ENCODE measurements around the gene MEPE. TPM values are rescaled to one million over a fixed set of nuclear protein-coding genes. Genes with fewer than 3 reads are reported as not detected.

Gene MEPE
- total RNA-seq, 1 donor from 2014 or later: not detected

- Mint-ChIP-seq H3K4me3 (no peak overlapping the region), H3K27me3 (ENCODE audit: insufficient read depth, low read depth) (no peaks in the 10 kb centered on the region), H3K36me3 (no peaks in the 10 kb centered on the region), H3K27ac (no peak overlapping the region), H3K4me1 (peaks cover 13% of the 10 kb centered on the region), H3K9me3 (peaks cover 10% of the 10 kb centered on the region)
- DNase-seq (ENCODE audit: low spot score): no peak
- Histone ChIP-seq H3K4me2 (no peak overlapping the region), H3K9ac (no peak overlapping the region), H3K36me3 (no peaks in the 10 kb centered on the region), H3K4me1 (peaks cover 9% of the 10 kb centered on the region), H3K27me3 (no peaks in the 10 kb centered on the region), H3F3A (ENCODE audit: low read depth) (no peaks in the 10 kb centered on the region), H2AFZ (replicated peaks) (no peak overlapping the region), H4K20me1 (ENCODE audit: low read depth) (no peaks in the 10 kb centered on the region), H3K4me3 (no peak overlapping the region), H3K79me2 (ENCODE audit: low read depth) (no peaks in the 10 kb centered on the region), H3K27ac (no peak overlapping the region), H3K9me3 (ENCODE audit: low read depth) (no peaks in the 10 kb centered on the region)
- TF ChIP-seq EZH2phosphoT487 (IDR thresholded peaks at IDR 0.05) (no peak), EZH2 (IDR thresholded peaks at IDR 0.05) (no peak)
- TF ChIP-seq, protein P1, sequence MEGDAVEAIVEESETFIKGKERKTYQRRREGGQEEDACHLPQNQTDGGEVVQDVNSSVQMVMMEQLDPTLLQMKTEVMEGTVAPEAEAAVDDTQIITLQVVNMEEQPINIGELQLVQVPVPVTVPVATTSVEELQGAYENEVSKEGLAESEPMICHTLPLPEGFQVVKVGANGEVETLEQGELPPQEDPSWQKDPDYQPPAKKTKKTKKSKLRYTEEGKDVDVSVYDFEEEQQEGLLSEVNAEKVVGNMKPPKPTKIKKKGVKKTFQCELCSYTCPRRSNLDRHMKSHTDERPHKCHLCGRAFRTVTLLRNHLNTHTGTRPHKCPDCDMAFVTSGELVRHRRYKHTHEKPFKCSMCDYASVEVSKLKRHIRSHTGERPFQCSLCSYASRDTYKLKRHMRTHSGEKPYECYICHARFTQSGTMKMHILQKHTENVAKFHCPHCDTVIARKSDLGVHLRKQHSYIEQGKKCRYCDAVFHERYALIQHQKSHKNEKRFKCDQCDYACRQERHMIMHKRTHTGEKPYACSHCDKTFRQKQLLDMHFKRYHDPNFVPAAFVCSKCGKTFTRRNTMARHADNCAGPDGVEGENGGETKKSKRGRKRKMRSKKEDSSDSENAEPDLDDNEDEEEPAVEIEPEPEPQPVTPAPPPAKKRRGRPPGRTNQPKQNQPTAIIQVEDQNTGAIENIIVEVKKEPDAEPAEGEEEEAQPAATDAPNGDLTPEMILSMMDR (IDR thresholded peaks at IDR 0.05): no peak
These were observed 32.5 kb downstream of the MEPE start for GRCh38 chr4:87865288-87865687.

DNA sequence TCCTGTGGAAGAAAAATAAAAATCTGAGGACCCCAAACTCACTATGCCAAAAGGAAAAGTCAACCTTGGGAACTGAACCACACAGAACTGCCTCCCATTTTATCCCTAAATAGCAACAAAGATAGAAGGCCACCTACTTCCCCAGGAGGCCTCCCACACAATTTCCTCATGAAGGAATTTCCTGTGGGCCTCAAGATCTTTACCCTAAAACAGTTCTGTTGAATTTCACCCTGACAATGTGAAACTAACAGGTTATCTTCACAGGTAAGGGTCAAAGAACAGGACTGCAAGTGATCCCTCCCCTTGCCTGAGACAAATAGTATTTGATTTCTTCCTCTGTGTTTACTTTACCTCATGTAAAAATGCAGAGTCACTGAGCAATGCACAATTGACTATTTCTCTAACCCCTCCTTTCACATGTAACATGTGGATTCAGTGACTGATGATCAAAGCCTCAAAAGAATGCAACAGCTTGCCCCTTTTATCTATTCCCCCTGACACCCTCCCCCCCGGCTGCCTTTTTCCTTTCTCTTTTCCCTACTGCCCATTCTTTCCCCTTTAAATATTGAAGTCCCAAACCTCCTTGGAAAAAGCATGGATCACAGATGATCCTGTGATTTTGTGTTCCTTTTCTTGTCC, 33.3 kb downstream of the MEPE start:
- no peak overlapping the region for H3K4me3 ChIP-seq
- Mint-ChIP-seq H3K4me1 (peaks cover 13% of the 10 kb centered on the region), H3K36me3 (no peaks in the 10 kb centered on the region), H3K9me3 (peaks cover 10% of the 10 kb centered on the region), H3K27ac (peak overlapping the region; percentile 17), H3K4me3 (no peak overlapping the region), H3K27me3 (ENCODE audit: insufficient read depth, low read depth) (no peaks in the 10 kb centered on the region)
- H3K36me3 ChIP-seq: no peaks in the 10 kb centered on the region
- peak overlapping the region; percentile 22 for H2AFZ ChIP-seq (replicated peaks)
- no peaks in the 10 kb centered on the region for H3K9me3 ChIP-seq (ENCODE audit: low read depth)
- H4K20me1 ChIP-seq (ENCODE audit: low read depth): no peaks in the 10 kb centered on the region
- no peak for TF ChIP-seq EZH2phosphoT487 (IDR thresholded peaks at IDR 0.05)
- TF ChIP-seq EZH2 (IDR thresholded peaks at IDR 0.05): no peak
- TF ChIP-seq, protein P1 (IDR thresholded peaks at IDR 0.05): no peak
- H3K4me2 ChIP-seq: peak overlapping the region; percentile 3
- peak; percentile 11 for DNase-seq (ENCODE audit: low spot score)
- H3K9ac ChIP-seq: no peak overlapping the region
- no peaks in the 10 kb centered on the region for H3K27me3 ChIP-seq
- H3F3A ChIP-seq (ENCODE audit: low read depth): no peaks in the 10 kb centered on the region
- peaks cover 9% of the 10 kb centered on the region for H3K4me1 ChIP-seq
- H3K79me2 ChIP-seq (ENCODE audit: low read depth): no peaks in the 10 kb centered on the region
- no peak overlapping the region for H3K27ac ChIP-seq

- Mint-ChIP-seq H3K4me1 (peaks cover 13% of the 10 kb centered on the region), H3K9me3 (peaks cover 10% of the 10 kb centered on the region), H3K4me3 (no peak overlapping the region), H3K27me3 (ENCODE audit: insufficient read depth, low read depth) (no peaks in the 10 kb centered on the region), H3K36me3 (no peaks in the 10 kb centered on the region), H3K27ac (no peak overlapping the region)
- Histone ChIP-seq H3K9ac (no peak overlapping the region), H3K79me2 (ENCODE audit: low read depth) (no peaks in the 10 kb centered on the region), H3K4me3 (no peak overlapping the region), H3F3A (ENCODE audit: low read depth) (no peaks in the 10 kb centered on the region), H3K4me2 (no peak overlapping the region), H4K20me1 (ENCODE audit: low read depth) (no peaks in the 10 kb centered on the region), H3K27ac (no peak overlapping the region), H3K9me3 (ENCODE audit: low read depth) (no peaks in the 10 kb centered on the region), H2AFZ (replicated peaks) (no peak overlapping the region), H3K27me3 (no peaks in the 10 kb centered on the region), H3K36me3 (no peaks in the 10 kb centered on the region), H3K4me1 (peaks cover 9% of the 10 kb centered on the region)
- TF ChIP-seq EZH2phosphoT487 (IDR thresholded peaks at IDR 0.05) (no peak), EZH2 (IDR thresholded peaks at IDR 0.05) (no peak)
- TF ChIP-seq, protein P1 (IDR thresholded peaks at IDR 0.05): no peak
- no peak for DNase-seq (ENCODE audit: low spot score)
These were observed 35.8 kb downstream of the MEPE start for GRCh38 chr4:87868522-87868921.
